Liver (tissue), 9 donors: ENCODE measurements around the gene SUMO2. TPM values are rescaled to one million over a fixed set of nuclear protein-coding genes. Genes with fewer than 3 reads are reported as not detected.

ENCODE experiments used
- DNase-seq: peaks from one replicate; pipeline ENCODE4 v3.0.0-alpha.2; 2017; ENCODE audit warnings: low spot score
- H3K27ac ChIP-seq, 2 donors: one replicate each; pipeline ENCODE4 v1.7.0; 2013; ENCODE audit warnings: inconsistent platforms in 2 of 2, low read length in 2 of 2, control low read depth in 1 of 2, low read depth in 1 of 2, mild to moderate bottlenecking in 1 of 2
- H3K27me3 ChIP-seq, 4 donors: one replicate each; pipeline versions ENCODE4 v1.6.1 to v1.7.0; 2013; ENCODE audit warnings: low read length in 3 of 4, inconsistent platforms in 1 of 4, mild to moderate bottlenecking in 1 of 4, moderate library complexity in 1 of 4; ENCODE audit not compliant: control insufficient read depth in 4 of 4, insufficient read depth in 4 of 4
- H3K36me3 ChIP-seq, 4 donors: one replicate each; pipeline versions ENCODE4 v1.6.1 to v1.7.0; 2013; ENCODE audit warnings: low read length in 3 of 4, mild to moderate bottlenecking in 3 of 4, low read depth in 1 of 4, moderate library complexity in 1 of 4; ENCODE audit not compliant: control insufficient read depth in 4 of 4, insufficient read depth in 3 of 4
- H3K4me1 ChIP-seq, 4 donors: one replicate each; pipeline versions ENCODE4 v1.6.1 to v1.7.0; 2013; ENCODE audit warnings: low read length in 3 of 4, mild to moderate bottlenecking in 3 of 4, moderate library complexity in 1 of 4; ENCODE audit not compliant: control insufficient read depth in 4 of 4, insufficient read depth in 4 of 4
- H3K4me3 ChIP-seq, 3 donors: one replicate each; pipeline versions ENCODE4 v1.6.1 to v1.7.0; 2013; ENCODE audit warnings: low read length in 3 of 3, control low read depth in 1 of 3, low read depth in 1 of 3, mild to moderate bottlenecking in 1 of 3
- H3K9ac ChIP-seq, 2 donors: one replicate each; pipeline ENCODE4 v1.7.0; 2013; ENCODE audit warnings: low read length in 2 of 2, mild to moderate bottlenecking in 2 of 2, moderate library complexity in 2 of 2, control low read depth in 1 of 2, low read depth in 1 of 2
- H3K9me3 ChIP-seq, 4 donors: one replicate each; pipeline versions ENCODE4 v1.6.1 to v1.7.0; 2013; ENCODE audit warnings: low read length in 3 of 4; ENCODE audit not compliant: control insufficient read depth in 4 of 4
- CTCF ChIP-seq: fragments of 150-350 bp; IDR thresholded peaks from 2 replicates; pipeline ENCODE4 v1.5.1; 2017; ENCODE audit warnings: improper control_type of control experiment, low read depth, low read length; ENCODE audit not compliant: missing input control
- EGR1 ChIP-seq, 2 donors: IDR thresholded peaks; 2 replicates each; pipeline ENCODE4 v1.6.1; 2016 to 2018; ENCODE audit warnings: antibody characterized with exemption in 2 of 2, low read depth in 2 of 2
- FOXA1 ChIP-seq: IDR thresholded peaks from 2 replicates; pipeline ENCODE4 v1.6.1; 2016; ENCODE audit warnings: antibody characterized with exemption
- GABPA ChIP-seq, 2 donors: IDR thresholded peaks in 1 of 2; conservative IDR thresholded peaks in 1 of 2; 2 replicates each; pipeline ENCODE4 v1.6.1; 2016; ENCODE audit warnings: antibody characterized with exemption in 2 of 2, mild to moderate bottlenecking in 1 of 2, moderate library complexity in 1 of 2
- HNF4A ChIP-seq, 2 donors: conservative IDR thresholded peaks; 2 replicates each; pipeline ENCODE4 v1.6.1; 2016; ENCODE audit warnings: antibody characterized with exemption in 2 of 2, mild to moderate bottlenecking in 2 of 2
- HNF4G ChIP-seq: IDR thresholded peaks from 2 replicates; pipeline ENCODE4 v1.6.1; 2016; ENCODE audit warnings: antibody characterized with exemption
- MAX ChIP-seq: IDR thresholded peaks from 2 replicates; pipeline ENCODE4 v1.6.1; 2016; ENCODE audit warnings: antibody characterized with exemption
- NR2F2 ChIP-seq: IDR thresholded peaks from 2 replicates; pipeline ENCODE4 v1.6.1; 2016; ENCODE audit warnings: antibody characterized with exemption
- RAD21 ChIP-seq, 2 donors: IDR thresholded peaks; 2 replicates each; pipeline ENCODE4 v1.6.1; 2016; ENCODE audit warnings: antibody characterized with exemption in 2 of 2, mild to moderate bottlenecking in 2 of 2
- REST ChIP-seq: IDR thresholded peaks from 2 replicates; pipeline ENCODE4 v1.6.1; 2016; ENCODE audit warnings: antibody characterized with exemption, mild to moderate bottlenecking
- RXRA ChIP-seq, 2 donors: IDR thresholded peaks; 2 replicates each; pipeline ENCODE4 v1.6.1; 2017 to 2018; ENCODE audit warnings: antibody characterized with exemption in 2 of 2, mild to moderate bottlenecking in 1 of 2
- SP1 ChIP-seq: IDR thresholded peaks from 2 replicates; pipeline ENCODE4 v1.6.1; 2018; ENCODE audit warnings: antibody characterized with exemption, mild to moderate bottlenecking
- TAF1 ChIP-seq: conservative IDR thresholded peaks from 2 replicates; pipeline ENCODE4 v1.6.1; 2016; ENCODE audit warnings: antibody characterized with exemption, mild to moderate bottlenecking
- YY1 ChIP-seq: IDR thresholded peaks from 2 replicates; pipeline ENCODE4 v1.6.1; 2016; ENCODE audit warnings: antibody characterized with exemption, mild to moderate bottlenecking
- ZBTB33 ChIP-seq: IDR thresholded peaks from 2 replicates; pipeline ENCODE4 v1.6.1; 2016; ENCODE audit warnings: antibody characterized with exemption
- WGBS: extraction: QIAGEN DNeasy Blood & Tissue Kit; methylation state at CpG from one replicate; pipeline ENCODE4 v1.1.7; 2013; 5-methylcytosine and 5-hydroxymethylcytosine counted together
- polyA plus RNA-seq, 2 donors: library from polyadenylated mRNA; stranded (reverse) in 1 of 2; unstranded in 1 of 2; fragments of 200-250 nt in 1 of 2; fragments of >200 nt in 1 of 2; fragmentation: Nextera tagmentation in 1 of 2; extraction: Ambion mirVana in 1 of 2; gene quantifications; one replicate each; pipeline versions ENCODE4 v1.2.1 to v1.2.3, GENCODE V29; 2013 to 2015
- total RNA-seq, 2 donors: library from RNA; depleted of rRNA; stranded (reverse); fragments of >200 nt; gene quantifications; one replicate each; pipeline ENCODE4 v1.2.3, GENCODE V29; 2014
- donor health status: healthy.
- donor health status: healthy.
- donor health status: healthy.
- donor health status: healthy.
- donor health status: healthy.

SUMO2 gene
- total and polyA plus RNA-seq, 4 donors, result 20.9 to 160 (median 50.5) TPM

- DNase-seq, result no peak
- 95% methylated on average over 9 of the region's 9 CpGs for WGBS
- H3K4me3 ChIP-seq, result no peak overlapping the region
- peaks cover 1 to 16% (median 6%) of the 10 kb centered on the region in 4 donors for H3K4me1 ChIP-seq
- no peak overlapping the region for H3K9ac ChIP-seq
- H3K9me3 ChIP-seq, result no peaks in the 10 kb centered on the region
- peaks cover 0 to 6% (median under 1%) of the 10 kb centered on the region in 4 donors for H3K36me3 ChIP-seq
- TF ChIP-seq TAF1 (no peak), ZBTB33 (no peak), REST (no peak), YY1 (no peak), CTCF (no peak), FOXA1 (no peak), GABPA (IDR thresholded peaks at IDR 0.05 in 1 of 2, conservative IDR thresholded peaks at IDR 0.05 in 1 of 2) (no peak), HNF4G (no peak), EGR1 (IDR thresholded peaks at IDR 0.05; ENCODE audit: low read depth in 2 of 2) (no peak), HNF4A (conservative IDR thresholded peaks at IDR 0.05) (no peak), NR2F2 (no peak), RXRA (IDR thresholded peaks at IDR 0.05) (no peak)
- no peaks in the 10 kb centered on the region for H3K27me3 ChIP-seq
- H3K27ac ChIP-seq, result no peak overlapping the region
Measured at GRCh38 chr17:75183999-75184884, 1.5 kb upstream of the SUMO2 start.

- peaks cover 5 to 12% (median 7%) of the 10 kb centered on the region in 4 donors for H3K36me3 ChIP-seq
- no peaks in the 10 kb centered on the region for H3K27me3 ChIP-seq
- H3K4me3 ChIP-seq, result peak overlapping the region; percentile 88 to 98 (median 89)
- under 1% methylated on average over 33 of the region's 33 CpGs for WGBS
- no peaks in the 10 kb centered on the region for H3K9me3 ChIP-seq
- no peak for DNase-seq
- peak overlapping the region; percentile 91 to 93 for H3K27ac ChIP-seq
- peak overlapping the region; percentile 78 to 85 for H3K9ac ChIP-seq
- H3K4me1 ChIP-seq, result peaks cover 1 to 16% (median 6%) of the 10 kb centered on the region in 4 donors
- TF ChIP-seq EGR1 (IDR thresholded peaks at IDR 0.05; ENCODE audit: low read depth in 2 of 2), result no peak
- TF ChIP-seq HNF4G, result no peak
- no peak for TF ChIP-seq GABPA (IDR thresholded peaks at IDR 0.05 in 1 of 2, conservative IDR thresholded peaks at IDR 0.05 in 1 of 2)
- TF ChIP-seq FOXA1, result no peak
- TF ChIP-seq YY1, result no peak
- TF ChIP-seq SP1, result no peak
- no peak for TF ChIP-seq RXRA (IDR thresholded peaks at IDR 0.05)
- no peak for TF ChIP-seq NR2F2
- TF ChIP-seq TAF1, result no peak
- TF ChIP-seq ZBTB33, result no peak
- TF ChIP-seq HNF4A (conservative IDR thresholded peaks at IDR 0.05), result no peak
- TF ChIP-seq MAX, result no peak
- TF ChIP-seq CTCF, result no peak
- no peak for TF ChIP-seq RAD21 (IDR thresholded peaks at IDR 0.05)
Measured at GRCh38 chr17:75182319-75182568, 515 bp downstream of the SUMO2 start.
